Germinal center (tissue), 1 donor: Measurements from ENCODE around the gene RRBP1.
"Not testable (repeated sequence)": the region's sequence is repeated elsewhere in the genome, so short reads cannot be mapped to it uniquely, and the experiment has no call there.

Experiments
- DNase-seq: peaks from one replicate; pipeline ENCODE4 v3.0.0; 2012; ENCODE audit warnings: mixed read lengths, low spot score

The RRBP1 gene

DNA sequence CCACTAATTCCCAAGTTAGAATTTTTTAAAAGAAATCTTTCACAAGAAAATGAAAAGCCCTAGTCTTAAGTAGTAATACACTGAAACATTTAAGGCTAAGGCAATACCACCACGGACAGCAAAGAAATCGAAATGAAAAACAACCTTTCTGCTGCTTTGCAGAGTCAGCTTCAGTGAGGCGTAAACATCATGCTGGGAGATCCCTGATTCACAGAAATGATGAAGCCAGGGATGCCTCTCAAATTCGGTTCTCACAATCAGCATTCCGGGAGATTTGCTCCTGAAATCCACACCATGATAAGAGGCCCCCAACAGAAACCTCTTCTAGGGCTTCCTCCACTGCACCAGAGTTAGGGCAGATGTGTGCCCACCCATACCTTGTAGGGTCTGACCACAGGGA lies 18.6 kb downstream of the RRBP1 start:
- no peak for DNase-seq

DNA sequence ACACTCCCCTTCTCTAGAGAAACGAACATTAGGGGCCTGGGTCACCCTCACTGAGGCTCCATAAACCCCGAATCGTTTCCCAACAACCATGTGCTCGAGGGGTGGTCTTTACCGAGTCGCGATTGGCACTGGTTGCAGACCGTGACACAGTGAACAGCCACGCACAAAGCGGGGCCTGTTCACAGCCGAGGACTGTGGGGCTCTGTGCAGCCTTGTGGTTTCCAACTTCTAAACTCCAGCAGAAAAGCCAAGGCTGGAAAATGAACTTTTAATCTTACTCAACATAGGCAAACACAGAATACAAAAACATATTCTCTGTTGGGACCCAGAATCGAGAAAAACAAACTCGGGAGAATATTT lies 19.0 kb downstream of the RRBP1 start:
- DNase-seq, result no peak

DNA sequence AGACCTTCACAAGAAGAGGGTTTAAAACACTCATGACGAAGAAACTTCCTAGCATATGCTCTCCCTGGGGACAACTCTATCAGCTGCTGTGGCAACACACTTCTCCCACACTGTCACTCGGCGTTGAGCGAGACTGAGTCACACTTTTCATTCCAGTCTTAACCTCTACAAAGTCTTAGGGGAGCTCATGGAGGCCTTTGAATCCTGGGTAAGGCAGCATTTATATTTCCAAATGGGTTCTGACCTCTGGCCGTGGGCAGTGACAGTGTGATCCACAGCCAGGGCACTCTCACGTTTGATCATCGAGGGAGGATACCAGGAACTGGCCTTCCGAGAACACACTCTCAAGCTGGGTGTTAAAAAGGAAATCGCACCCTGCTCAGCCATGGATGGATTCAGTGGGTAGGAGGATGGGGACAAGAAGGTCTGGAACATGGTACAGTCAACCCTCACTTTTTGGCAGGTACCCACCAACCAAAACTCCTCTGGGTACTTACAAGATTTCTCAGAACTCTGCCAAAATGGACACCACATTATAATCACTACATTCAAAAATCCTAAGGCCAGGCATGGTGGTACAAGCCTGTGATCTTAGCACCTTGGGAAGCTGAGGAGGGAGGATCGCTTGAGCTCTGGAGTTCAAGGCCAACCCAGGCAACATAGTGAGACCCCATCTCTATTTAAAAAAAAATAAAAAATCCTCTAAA lies 19.6 kb downstream of the RRBP1 start:
- no peak for DNase-seq

DNA sequence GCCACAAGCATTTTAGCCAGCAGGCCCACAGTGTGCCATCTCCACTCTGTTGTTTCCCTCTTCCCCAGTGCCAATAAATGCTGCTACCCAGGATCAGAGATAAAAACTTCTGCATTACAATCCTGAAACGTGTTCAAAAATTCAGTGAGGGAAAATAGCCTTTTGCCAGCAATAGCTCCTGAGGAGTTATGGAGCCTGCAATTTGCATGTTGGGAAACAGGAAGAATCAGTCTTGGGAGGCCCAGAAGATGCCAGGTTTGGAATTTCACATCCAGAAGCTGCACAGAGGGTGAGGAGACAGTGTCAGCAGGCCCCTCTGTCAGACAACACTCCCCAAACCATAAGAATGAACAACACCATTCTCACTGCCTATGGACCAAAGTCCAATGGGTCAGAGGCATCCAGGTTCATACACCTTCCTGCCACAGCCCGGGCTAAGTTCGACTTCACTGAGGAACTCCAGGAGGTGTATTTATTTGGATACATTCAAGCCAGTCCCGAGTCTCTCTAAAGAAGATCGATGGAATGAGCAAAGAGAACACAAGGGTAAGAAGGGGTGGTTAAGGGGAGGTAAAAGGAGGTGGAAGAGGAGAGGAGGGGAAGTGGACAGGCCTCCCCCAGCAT lies 20.8 kb downstream of the RRBP1 start:
- DNase-seq, result no peak

DNA sequence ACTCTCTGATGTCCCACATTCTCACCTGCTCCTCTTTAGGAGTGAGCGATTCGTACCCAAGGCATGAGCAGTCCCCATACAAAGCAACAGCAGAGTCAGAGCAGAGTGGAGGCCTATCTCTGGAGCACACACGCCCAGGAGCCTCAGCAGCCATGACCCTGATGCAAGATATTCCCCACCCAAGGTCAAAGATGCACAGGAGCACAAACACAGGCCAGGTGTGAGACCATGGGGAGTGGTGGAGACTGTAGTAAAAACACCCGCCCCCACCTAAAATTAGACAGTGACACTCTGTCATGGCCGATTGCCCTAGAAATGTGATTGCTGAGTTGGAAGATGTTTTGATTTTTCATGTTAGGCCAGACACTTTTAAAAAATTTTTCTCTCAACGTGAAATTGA lies 21.4 kb downstream of the RRBP1 start:
- DNase-seq, result no peak

DNA sequence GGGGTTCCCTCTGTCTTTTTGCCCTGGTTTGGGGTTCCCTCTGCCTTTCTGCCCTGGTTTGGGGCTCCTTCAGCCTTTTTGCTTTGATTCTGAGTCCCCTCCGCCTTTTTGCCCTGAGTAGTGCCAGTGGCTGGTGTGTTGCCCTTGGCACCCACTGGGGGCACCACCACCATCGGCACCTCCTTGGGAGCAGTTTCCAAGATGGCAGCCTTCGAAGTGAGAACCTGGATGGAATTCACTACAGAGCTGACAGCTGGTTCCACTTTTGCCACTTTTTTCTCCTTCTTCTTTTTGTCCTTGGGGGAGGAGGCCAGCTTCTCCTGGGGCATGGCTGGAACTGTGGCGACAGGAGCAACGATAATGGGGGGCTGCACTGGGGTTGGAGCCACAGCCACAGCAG lies 22.2 kb downstream of the RRBP1 start:
- DNase-seq, result no peak

DNA sequence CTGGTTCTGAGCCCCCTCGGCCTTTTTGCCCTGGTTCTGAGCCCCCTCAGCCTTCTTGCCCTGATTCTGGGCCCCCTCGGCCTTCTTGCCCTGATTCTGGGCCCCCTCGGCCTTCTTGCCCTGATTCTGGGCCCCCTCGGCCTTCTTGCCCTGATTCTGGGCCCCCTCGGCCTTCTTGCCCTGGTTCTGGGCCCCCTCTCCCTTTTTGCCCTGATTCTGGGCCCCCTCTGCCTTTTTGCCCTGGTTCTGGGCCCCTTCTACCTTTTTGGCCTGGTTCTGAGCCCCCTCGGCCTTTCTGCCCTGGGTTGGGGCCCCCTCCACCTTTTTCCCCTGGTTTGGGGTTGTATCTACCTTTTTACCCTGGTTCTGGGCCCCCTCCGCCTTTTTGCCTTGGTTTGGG lies 22.7 kb downstream of the RRBP1 start:
- DNase-seq, result not testable (repeated sequence)

DNA sequence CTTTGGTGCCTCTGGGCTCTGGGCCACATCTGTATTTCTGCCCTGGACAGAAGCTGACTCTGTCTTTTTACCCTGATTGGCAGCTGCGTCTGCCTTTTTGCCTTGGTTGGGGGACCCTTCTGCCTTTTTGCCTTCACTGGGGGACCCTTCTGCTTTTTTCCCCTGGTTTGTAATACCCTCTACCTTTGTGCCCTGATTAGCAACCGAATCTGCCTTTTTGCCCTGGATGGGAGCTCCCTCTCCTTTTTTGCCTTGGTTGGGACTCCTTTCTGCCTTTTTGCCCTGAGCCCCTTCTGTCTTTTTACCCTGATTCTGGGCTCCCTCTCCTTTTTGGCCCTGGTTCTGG lies 23.4 kb downstream of the RRBP1 start:
- DNase-seq, result no peak

DNA sequence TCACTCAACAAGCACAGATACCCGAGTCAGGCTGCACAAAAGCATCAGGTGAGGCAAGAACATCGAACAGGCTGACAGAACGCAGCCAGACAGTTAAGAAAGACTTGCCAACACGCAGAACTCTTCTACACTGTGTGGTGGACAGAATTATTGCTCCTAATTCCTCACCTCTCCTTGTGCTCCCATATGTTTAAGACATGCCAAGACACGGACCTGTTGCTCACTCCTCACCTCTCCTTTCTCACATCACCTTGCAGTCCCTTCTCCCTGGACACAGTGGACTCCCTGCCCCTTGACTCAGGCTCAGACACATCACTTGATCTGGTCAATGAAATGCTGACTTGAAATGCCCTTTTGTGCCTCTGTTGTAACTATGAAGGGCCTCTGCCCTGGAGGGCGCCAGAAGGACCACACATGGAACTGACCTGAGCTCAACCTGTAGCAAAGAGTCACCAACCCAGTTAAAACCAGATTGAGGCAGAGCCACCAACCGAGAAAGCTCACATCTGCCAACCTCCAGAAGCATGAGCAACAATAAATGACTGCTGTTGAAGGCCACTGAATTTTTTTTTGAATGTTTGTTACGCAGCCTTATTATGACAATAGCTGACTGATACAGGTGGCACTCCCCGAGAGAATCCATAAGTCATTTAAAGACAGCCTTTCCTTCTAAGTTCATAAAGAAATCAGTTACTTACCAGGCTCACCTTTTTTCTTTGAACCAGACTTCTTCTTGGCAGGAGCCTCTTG lies 24.0 kb downstream of the RRBP1 start:
- DNase-seq, result no peak

DNA sequence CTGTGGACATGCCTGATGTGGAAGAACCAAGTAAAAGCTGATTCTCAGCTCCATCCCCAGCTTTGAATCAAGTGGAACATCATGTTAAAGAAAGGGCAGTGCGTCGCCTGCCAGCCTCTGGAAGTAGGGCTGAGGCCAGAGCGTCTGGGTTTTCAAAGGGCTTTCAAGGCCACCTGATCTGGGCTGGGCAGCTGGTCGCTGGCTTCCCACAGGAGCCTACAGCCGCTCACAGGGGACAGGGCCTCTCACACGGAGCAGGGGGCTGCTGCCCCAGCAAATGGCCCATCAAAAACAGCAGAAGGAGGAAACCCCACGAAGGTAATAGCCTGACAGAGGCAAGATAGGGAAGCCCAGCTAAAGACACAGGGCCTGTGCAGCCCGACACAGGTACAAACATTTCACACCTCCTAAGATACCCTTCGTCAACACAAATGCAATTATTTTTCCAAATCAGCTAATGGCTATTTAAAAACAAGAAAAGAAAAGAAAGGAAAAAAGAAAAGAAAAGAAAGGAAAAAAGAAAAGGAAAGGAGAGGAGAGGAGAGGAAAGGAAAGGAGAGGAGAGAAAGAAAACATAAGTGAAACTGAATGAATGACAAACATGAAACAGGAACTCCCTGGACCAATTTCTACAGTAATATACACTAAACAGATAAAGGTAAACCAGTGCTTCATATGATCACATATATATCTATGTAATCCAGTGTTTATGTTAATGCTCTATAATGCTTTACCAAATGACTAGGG lies 24.8 kb downstream of the RRBP1 start:
- DNase-seq, result no peak

DNA sequence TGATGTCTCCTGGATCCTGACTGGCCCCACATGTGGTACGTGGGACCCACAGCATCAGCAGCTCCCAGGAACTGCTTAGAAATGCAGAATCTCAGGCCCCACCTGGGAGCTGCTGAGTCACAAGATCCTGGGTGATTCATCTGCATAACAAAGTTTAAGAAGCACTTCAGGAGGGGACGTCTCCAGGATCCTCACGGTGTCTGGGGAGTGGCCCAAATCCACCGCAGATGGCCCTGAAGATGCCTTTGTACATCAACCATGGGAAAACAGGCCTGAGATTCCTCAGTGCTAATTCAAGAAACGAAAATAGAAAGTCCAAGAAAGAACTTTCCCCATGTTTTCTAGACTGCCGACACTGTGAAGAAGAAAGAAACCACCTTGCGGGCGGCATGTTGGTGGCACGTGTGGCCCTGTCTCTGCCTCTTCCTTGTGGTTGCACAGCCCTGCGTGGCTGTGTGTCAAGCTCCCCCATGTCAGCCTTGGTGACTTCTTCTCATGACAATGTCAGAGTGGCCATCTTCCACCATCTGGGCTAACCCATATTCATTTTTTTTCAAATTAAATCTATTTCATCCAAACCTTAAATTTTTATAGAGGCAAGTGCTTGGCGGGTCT lies 26.1 kb downstream of the RRBP1 start:
- DNase-seq, result no peak

DNA sequence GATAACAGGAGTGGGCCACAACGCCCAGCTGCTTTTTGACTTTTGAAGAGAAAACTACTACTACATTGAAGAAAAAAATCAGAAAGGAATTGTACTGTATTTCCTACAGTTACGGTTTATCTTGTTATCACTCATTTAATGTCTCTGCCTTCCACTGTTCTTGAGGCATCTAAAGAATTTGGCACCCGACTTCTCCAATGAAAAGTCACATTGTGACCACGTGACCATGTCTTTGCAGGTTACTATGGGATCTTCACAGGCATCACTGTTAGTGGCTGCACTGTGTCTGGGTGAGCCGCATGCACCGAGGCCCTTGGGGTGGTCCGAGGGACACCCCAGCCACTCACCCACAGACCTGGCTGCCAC lies 26.8 kb downstream of the RRBP1 start:
- no peak for DNase-seq

DNA sequence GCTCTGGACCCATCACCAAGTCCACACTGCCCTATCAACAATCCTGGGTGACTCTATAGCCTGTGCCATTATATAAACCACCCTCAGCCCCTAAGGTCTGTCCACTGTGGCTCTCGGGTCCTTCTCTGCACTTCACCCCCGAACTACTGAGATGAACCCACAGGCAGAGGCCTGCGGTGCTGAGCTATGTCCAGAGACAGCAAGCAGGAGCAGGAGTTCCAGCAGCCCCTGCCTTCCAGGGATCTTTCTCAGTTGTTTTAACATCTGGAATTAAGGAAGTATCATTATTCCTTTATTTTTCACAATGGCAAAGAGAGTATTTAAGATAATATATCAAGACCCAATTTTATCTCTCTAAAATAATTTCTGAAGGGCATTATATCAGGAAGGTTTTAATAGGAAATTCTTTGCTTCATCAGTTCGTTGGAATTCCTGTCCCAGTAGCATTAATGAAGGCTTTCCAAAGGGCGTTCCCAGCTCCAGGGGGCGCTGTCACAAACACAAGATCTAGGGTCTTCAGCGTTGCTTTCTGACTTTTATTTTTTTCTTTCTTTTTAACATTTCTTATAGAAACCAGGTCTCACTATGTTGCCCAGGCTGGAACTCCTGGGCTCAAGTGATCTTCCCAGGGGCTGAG lies 27.3 kb downstream of the RRBP1 start:
- DNase-seq, result no peak

DNA sequence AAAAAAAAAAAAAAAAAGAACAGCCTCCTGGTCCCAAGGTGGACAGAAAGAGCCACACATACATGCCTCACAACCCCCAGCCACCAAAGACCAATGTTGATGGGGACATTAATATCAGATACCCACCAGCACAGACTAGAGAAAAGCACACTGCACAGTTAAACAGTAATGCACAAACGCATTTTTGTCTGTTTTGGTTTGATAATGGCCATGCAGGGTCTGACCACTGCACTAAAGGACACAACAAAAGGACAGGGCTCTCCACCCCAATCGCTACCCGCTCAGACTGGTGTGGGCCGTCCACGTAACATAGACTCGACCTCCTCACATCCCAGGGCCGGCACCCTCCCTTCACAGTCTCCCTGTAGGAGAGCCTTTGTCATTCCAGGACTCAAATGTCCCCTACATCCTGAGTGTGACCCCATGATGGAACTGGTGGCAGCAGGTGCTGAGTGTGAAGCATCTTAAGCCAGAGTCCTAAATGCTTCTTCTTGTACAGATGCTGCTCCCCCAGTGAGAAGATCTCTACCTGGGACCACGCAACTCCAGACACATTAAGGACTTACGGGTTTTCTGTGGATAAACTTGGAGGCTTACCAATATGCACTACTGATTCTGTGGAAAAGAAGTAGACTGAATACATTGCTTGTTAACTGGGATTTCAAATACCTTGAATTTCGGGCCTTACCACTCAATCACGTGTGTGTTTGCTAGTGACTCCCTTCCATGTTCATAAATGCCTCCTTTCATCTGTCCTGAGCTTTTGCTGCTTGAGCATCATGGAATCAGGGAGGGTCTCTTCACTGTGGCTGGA lies 28.0 kb downstream of the RRBP1 start:
- DNase-seq, result no peak

DNA sequence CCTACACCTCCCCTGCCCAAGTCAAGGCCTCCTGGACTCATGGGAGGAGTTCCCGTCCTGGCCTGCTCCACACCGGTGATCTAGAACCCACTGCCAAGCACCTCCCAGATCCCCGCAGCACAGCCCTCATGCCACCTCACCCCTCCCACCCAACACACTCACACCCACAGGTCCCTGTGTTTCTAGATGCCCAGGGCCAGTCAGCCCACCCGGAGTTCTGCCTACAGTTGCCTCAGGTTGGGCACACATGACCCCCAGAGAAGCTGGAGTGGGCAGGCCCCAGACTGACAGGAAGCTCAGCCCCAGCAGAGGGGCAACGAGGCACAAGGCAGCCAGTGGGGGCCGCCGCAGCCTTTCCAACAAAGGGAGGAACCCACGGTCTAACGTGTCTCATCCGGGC lies 29.6 kb downstream of the RRBP1 start:
- no peak for DNase-seq

DNA sequence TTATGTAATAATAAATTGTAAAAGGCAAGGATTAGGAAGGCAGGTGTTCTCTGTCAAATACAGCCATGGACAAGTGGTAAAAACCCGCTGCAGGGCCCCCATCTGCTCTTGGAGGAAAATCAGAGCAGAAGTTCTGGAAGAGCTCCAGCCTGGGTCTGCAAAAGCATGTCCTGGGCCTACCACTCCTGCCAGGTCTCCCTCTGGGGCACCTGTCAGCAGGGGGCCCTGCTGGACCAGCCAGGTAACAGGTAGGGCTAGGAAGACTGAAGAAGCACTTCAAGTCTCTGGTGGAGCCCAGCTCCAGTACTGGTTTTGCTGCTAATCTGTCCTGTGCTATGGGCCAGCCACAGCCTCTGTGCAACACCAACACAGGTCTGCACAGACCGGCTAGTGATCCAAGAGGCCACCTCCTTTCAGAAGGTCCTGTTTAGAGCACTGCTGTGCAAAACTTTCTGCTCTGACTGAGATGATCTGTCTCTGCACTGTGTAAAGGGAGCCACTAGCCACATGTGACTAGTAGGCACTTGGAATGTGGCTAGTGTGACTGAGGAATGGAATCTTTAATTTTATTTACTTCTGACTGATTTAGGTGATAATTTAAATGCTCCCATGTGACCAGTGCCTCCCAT lies 30.2 kb downstream of the RRBP1 start:
- no peak for DNase-seq

DNA sequence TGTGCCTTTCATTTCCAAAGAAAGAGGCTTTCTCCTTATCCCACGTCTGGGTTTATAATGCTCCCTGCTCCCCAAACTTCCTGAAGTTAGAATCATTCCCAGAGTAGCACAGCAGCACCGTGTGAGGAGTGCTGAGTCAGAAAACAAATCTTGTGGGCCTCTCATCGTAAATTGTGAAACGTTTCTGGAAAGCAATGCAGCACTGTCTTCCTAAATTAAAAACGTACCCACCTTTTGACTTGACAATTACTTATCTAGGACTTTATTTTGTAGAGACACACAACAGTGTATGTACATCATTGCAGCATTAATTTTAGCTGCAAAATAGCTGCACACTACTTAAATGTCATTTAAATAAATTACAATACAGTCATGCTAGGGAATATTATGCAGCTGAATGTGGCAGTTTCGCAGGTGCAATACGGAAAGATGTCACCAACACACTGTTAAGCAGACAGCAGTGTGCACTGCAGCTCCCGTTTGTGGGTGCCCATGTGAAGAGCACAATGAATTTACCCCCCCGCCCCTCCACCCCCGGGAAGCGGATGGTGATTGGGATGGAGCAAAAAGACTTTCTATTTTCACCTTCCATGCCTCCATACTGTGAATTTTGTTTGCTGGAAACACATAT lies 30.8 kb downstream of the RRBP1 start:
- DNase-seq, result no peak

DNA sequence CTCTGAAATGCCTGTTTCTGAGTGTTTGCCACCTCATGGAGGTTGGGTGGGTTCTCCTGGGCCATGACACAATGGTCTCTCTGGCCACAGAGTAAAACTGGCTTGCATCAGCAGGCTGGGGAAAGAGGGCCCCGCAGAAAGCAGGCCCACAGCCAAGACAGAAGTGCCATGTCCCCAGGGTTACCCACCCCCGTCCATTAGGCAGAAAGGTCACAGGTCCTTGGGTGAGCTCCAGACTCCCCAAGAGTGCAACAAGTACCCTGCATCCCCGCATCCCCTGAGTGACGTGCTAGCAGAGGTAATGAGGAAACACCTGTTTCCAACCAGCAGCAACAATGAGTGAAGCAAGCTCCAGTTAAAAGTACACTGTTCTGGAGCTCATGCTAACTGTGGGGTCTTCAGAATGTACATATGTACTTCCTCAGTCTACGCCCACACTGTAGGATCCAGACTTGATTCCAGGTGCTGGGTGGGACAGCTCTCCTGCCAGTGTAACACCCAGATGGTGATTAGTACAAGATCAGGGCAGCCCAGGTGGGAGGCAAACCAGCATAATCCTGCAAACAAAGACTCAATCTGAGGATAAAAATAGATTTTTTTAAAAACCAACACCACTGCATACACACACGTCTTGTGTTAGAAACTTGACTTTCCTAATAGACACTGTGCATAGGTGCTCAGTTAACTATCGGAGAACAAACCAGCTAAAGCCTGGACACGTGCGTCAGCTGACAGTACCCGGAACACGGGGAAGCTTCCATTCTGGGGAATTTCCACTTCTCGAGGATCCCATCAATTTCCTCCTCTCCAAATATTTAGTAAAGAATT lies 31.5 kb downstream of the RRBP1 start:
- no peak for DNase-seq
